HepG2 (cell line): ENCODE results near the gene L3MBTL1. TPM values are rescaled to one million over a fixed set of nuclear protein-coding genes. Genes with fewer than 3 reads are reported as not detected.

Experiments
- ELF4 ChIP-seq: sonication (generic); formaldehyde crosslinking; IDR thresholded peaks from 2 replicates; pipeline ENCODE4 v1.5.0; 2020; ENCODE audit warnings: missing genetic modification reagents, mild to moderate bottlenecking, moderate library complexity, borderline replicate concordance
- HNRNPL ChIP-seq: fragments of 200-400 bp; formaldehyde crosslinking; IDR thresholded peaks from 2 replicates; pipeline ENCODE4 v1.6.1; 2017; ENCODE audit warnings: mild to moderate bottlenecking, low read depth, low read length
- MAFK ChIP-seq, 2 experiments: IDR thresholded peaks in 1 of 2; conservative IDR thresholded peaks in 1 of 2; 2 replicates each; pipeline ENCODE4 v1.6.1; 2011; ENCODE audit warnings: improper control_type of control experiment in 2 of 2, low read length in 2 of 2
- MIXL1 ChIP-seq: IDR thresholded peaks from 2 replicates; pipeline ENCODE4 v1.6.1; 2016
- NFATC3 ChIP-seq: sonication (generic); formaldehyde crosslinking; IDR thresholded peaks from 2 replicates; pipeline ENCODE4 v1.5.1; 2020; ENCODE audit warnings: mild to moderate bottlenecking, missing genetic modification reagents
- PITX1 ChIP-seq: sonication (generic); formaldehyde crosslinking; IDR thresholded peaks from 2 replicates; pipeline ENCODE4 v1.5.1; 2020; ENCODE audit warnings: mild to moderate bottlenecking, missing genetic modification reagents
- ZKSCAN8 ChIP-seq: IDR thresholded peaks from 2 replicates; pipeline ENCODE4 v1.6.1; 2016; ENCODE audit warnings: borderline replicate concordance, missing genetic modification reagents, missing compliant biosample characterization
- polyA plus RNA-seq, 8 experiments: library from polyadenylated mRNA; depleted of rRNA in 3 of 8; stranded (reverse) in 7 of 8; unstranded in 1 of 8; fragments of >200 nt; fragmentation: Illumina TruSeq in 4 of 8; extraction: Trizol in 4 of 8; gene quantifications; 2 replicates each; pipeline versions ENCODE4 v1.2.1 to v1.2.3, GENCODE V29; 2011 to 2016; ENCODE audit warnings: low read depth in 4 of 8, missing spikeins in 1 of 8, mixed read lengths in 1 of 8; ENCODE audit not compliant: insufficient read depth in 1 of 8
- total RNA-seq, 5 experiments: library from RNA; depleted of rRNA; stranded (reverse); fragments of >200 nt; fragmentation: Illumina TruSeq; extraction: Trizol; gene quantifications; 2 replicates each; pipeline ENCODE4 v1.2.3, GENCODE V29; 2016; ENCODE audit warnings: low read depth in 1 of 5
- TF ChIP-seq, protein P1 (sequence below): sonication (generic); formaldehyde crosslinking; IDR thresholded peaks from 2 replicates; pipeline ENCODE4 v1.4.0; 2020; ENCODE audit warnings: missing genetic modification reagents, mild to moderate bottlenecking, borderline replicate concordance
- TF ChIP-seq, protein P2 (sequence below): sonication (generic); formaldehyde crosslinking; IDR thresholded peaks from 2 replicates; pipeline ENCODE4 v1.4.0; 2020; ENCODE audit warnings: missing genetic modification reagents, borderline replicate concordance
- TF ChIP-seq, protein P3 (sequence below): fragments of 450-650 bp; IDR thresholded peaks from 2 replicates; pipeline ENCODE4 v1.6.1; 2017; ENCODE audit warnings: mild to moderate bottlenecking
- TF ChIP-seq, protein P4 (sequence below): sonication (generic); formaldehyde crosslinking; IDR thresholded peaks from 2 replicates; pipeline ENCODE4 v1.5.1; 2020; ENCODE audit warnings: missing genetic modification reagents, mild to moderate bottlenecking, borderline replicate concordance

Gene L3MBTL1
- total and polyA plus RNA-seq, 2 of the 13 experiments (the other 11 are each of a cell fraction or from before 2014, with no cell fraction given) = 9.0 to 17.8 TPM

DNA sequence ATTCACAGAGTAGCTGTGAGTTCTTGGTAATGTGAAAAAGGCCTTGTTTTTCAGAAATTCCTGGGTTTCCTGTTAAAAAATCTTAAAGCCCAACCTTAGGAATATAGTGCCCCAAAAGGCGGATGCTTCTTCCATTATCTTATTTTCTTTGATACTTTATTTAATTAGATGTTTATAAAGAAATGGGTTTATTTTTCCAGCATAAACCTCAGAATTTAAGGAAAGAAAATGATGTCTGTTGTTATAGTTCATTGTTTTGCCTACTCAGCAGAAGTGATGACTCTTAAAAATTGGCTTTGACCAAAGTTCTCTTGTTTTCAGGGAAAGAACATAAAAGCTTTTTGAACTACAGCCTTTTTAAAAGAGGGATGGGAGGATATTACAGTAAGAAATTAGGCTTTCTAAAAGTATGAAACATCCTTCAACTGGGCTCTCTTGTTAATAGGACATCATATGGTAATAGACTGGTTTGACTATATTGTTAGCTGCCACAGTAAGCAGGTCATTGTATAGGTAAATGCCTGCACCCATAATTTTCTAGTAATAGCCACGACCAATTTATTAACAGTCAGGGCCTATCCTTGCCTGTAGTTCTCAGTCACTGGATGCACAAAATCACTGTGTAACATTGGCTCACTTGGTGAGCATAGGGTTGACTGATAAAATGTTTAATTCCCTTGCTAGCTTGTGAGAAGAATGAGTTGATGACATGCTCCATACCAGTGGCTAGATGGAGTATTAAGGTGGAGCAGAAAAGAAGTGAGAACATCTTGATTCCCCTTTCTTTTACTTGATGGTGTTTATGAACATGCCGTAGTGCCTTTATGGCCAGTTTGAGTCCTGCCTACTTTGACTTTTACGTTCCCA is 44.6 kb upstream of the L3MBTL1 start (continued):
- TF ChIP-seq, protein P1, sequence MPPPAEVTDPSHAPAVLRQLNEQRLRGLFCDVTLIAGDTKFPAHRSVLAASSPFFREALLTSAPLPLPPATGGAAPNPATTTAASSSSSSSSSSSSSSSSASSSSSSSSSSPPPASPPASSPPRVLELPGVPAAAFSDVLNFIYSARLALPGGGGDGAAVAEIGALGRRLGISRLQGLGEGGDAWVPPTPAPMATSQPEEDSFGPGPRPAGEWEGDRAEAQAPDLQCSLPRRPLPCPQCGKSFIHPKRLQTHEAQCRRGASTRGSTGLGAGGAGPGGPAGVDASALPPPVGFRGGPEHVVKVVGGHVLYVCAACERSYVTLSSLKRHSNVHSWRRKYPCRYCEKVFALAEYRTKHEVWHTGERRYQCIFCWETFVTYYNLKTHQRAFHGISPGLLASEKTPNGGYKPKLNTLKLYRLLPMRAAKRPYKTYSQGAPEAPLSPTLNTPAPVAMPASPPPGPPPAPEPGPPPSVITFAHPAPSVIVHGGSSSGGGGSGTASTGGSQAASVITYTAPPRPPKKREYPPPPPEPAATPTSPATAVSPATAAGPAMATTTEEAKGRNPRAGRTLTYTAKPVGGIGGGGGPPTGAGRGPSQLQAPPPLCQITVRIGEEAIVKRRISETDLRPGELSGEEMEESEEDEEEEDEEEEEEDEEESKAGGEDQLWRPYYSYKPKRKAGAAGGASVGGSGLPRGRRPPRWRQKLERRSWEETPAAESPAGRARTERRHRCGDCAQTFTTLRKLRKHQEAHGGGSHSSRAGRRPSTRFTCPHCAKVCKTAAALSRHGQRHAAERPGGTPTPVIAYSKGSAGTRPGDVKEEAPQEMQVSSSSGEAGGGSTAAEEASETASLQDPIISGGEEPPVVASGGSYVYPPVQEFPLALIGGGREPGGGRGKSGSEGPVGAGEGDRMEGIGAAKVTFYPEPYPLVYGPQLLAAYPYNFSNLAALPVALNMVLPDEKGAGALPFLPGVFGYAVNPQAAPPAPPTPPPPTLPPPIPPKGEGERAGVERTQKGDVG = no peak
- no peak for TF ChIP-seq NFATC3 (CRISPR knock-in tag)
- TF ChIP-seq ELF4 (CRISPR knock-in tag) = 0 out of 2 replicates have a peak, but pooled peaks have one; percentile 74
- TF ChIP-seq ZKSCAN8 (CRISPR knock-in tag) = no peak
- TF ChIP-seq, protein P2, sequence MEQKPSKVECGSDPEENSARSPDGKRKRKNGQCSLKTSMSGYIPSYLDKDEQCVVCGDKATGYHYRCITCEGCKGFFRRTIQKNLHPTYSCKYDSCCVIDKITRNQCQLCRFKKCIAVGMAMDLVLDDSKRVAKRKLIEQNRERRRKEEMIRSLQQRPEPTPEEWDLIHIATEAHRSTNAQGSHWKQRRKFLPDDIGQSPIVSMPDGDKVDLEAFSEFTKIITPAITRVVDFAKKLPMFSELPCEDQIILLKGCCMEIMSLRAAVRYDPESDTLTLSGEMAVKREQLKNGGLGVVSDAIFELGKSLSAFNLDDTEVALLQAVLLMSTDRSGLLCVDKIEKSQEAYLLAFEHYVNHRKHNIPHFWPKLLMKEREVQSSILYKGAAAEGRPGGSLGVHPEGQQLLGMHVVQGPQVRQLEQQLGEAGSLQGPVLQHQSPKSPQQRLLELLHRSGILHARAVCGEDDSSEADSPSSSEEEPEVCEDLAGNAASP (CRISPR knock-in tag) = no peak
- TF ChIP-seq MIXL1 = no peak
- TF ChIP-seq, protein P3, sequence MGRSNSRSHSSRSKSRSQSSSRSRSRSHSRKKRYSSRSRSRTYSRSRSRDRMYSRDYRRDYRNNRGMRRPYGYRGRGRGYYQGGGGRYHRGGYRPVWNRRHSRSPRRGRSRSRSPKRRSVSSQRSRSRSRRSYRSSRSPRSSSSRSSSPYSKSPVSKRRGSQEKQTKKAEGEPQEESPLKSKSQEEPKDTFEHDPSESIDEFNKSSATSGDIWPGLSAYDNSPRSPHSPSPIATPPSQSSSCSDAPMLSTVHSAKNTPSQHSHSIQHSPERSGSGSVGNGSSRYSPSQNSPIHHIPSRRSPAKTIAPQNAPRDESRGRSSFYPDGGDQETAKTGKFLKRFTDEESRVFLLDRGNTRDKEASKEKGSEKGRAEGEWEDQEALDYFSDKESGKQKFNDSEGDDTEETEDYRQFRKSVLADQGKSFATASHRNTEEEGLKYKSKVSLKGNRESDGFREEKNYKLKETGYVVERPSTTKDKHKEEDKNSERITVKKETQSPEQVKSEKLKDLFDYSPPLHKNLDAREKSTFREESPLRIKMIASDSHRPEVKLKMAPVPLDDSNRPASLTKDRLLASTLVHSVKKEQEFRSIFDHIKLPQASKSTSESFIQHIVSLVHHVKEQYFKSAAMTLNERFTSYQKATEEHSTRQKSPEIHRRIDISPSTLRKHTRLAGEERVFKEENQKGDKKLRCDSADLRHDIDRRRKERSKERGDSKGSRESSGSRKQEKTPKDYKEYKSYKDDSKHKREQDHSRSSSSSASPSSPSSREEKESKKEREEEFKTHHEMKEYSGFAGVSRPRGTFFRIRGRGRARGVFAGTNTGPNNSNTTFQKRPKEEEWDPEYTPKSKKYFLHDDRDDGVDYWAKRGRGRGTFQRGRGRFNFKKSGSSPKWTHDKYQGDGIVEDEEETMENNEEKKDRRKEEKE = 0 out of 2 replicates have a peak, but pooled peaks have one; percentile 46
- TF ChIP-seq HNRNPL = no peak
- TF ChIP-seq MAFK (conservative IDR thresholded peaks at IDR 0.05 in 1 of 2, IDR thresholded peaks at IDR 0.05 in 1 of 2; ENCODE audit: low read length in 2 of 2) = peak; percentile 99
- no peak for TF ChIP-seq PITX1
- TF ChIP-seq, protein P4, sequence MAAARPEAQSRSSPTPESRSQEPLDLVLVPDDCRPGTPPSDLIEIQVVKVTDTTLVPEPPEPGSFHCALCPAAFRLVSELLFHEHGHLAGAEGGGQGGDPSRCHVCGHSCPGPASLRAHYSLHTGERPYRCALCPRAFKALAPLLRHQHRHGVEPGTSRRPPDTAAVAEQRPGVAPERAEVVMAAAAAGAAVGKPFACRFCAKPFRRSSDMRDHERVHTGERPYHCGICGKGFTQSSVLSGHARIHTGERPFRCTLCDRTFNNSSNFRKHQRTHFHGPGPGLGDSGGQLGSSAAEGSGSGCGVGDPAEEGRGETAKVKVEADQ (CRISPR knock-in tag) = no peak
